ENCODE results near the gene SATB2.

Gene SATB2

DNA sequence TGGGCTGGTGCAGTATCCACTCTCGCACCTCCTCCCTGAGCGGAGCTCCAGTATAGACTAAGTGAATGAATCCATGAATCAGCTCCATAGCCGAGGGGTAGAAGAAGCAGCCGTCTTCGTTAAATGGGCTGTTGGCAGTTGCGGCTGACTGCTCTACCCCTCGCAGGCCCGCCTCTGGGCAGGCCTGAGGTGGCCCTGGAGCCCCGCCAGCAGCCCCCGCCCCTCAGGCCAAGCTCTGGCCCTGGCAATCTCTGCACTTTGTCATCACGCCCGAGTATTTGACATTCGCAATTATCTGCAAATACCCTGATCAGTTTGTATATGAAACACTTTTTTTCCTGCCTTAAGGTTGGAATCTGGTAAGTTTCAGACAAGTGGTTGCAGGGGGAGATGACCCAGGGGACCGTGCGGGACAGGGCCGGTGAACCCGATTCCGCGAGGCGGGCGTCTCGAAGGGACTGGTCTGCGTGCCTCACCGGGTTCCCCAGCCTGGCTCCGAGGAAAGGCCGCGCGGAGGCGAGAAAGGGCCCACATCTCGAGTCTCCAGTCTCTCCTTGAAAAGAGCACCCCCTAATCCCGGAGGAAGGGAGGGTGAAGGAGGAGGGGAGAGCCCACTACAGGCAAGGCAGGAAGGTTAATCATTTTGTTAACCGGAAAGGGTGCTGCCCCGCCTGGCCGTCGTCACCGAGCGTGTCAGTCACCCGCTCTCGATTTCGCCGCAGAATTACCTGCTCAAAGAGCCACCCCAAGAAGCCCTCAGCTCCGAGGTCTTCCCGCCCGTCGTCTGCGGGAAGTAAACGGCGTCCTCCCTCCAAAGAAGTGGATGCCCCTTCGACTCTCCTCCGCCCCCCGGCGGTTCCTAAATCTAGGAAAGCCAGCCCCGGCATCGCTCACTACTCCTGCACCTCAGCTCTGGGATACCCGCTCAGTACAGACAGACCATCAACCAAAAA, 11.1 kb upstream of the SATB2 start:
- no CpG with 5 or more reads among the region's 55 CpGs for WGBS (ENCODE audit: extremely low coverage, insufficient coverage, low lambda C conversion rate)
- H3K23ac ChIP-seq (ENCODE audit: low read length), result no peak overlapping the region
- peak; percentile 69 for DNase-seq

DNA sequence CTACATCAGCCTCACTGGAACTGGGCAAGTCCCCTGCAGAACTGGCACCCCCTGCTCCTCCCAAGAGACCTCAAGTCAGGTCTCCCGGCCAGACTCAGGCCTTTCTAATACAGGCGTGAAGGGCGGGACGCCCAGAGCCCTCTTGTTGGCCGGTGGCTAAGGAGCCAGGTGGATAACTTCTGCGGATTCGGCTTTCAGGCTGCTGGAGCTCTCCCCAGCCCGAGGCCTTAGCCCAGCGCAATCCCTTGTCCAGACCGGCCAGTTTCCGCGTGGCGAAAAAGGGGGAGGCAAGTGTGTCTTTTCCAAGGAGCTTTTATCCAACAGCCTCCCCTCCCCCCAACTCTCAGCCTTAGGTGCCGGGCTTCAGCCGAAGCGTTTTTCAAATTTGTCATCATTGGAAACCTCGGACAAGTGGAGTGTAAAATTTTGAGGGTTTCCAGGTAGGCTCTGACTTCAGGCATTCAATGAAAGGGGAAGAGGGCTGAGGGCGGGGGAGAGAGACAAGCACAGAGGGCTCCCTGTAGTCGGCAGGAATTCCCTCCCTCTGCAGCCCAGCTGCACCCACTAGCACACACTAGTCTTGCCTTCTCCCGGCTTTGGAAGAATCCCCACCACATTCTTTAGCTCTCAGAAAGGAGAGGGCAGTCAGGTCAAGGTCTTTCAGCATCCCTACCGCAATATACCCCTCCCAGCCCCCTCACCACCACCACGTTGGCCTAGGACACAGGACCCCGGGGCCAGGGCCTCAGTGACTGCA, 9.5 kb upstream of the SATB2 start:
- no peak overlapping the region for H3K9ac ChIP-seq (ENCODE audit: low read length)
- no peak overlapping the region for H4K8ac ChIP-seq (ENCODE audit: low read depth, low read length)
- H3K23ac ChIP-seq (ENCODE audit: low read length), result no peak overlapping the region
- no peaks in the 10 kb centered on the region for H3K36me3 ChIP-seq (ENCODE audit: control insufficient read depth, insufficient read depth, low read length)
- no peak overlapping the region for H4K5ac ChIP-seq (ENCODE audit: low read length)
- no peak overlapping the region for H3K4ac ChIP-seq (ENCODE audit: low read depth, low read length)
- no peak overlapping the region for H3K56ac ChIP-seq (ENCODE audit: low read length)
- no peak overlapping the region for H3K18ac ChIP-seq (ENCODE audit: low read length)
- H2BK15ac ChIP-seq (replicated peaks; ENCODE audit: low read depth), result no peak overlapping the region
- no peaks in the 10 kb centered on the region for H3K79me2 ChIP-seq (ENCODE audit: control insufficient read depth, insufficient read depth, low read length)
- H3K79me1 ChIP-seq (ENCODE audit: low read length), result no peaks in the 10 kb centered on the region
- H2AK5ac ChIP-seq (ENCODE audit: low read length), result no peak overlapping the region
- H3K4me2 ChIP-seq (ENCODE audit: low read length), result peak overlapping the region; percentile 18
- peaks cover 2% of the 10 kb centered on the region for H3K4me1 ChIP-seq (ENCODE audit: control insufficient read depth, low read depth, low read length)
- H3K4me3 ChIP-seq (ENCODE audit: low read length), result no peak overlapping the region
- DNase-seq, result peak; percentile 53
- no peak overlapping the region for H2BK5ac ChIP-seq (ENCODE audit: low read length)
- WGBS (ENCODE audit: extremely low coverage, insufficient coverage, low lambda C conversion rate), result no CpG with 5 or more reads among the region's 23 CpGs
- H3K27me3 ChIP-seq (ENCODE audit: insufficient read depth, low read length, poor library complexity), result peaks cover 82% of the 10 kb centered on the region
- no peak overlapping the region for H3K27ac ChIP-seq (ENCODE audit: low read depth, low read length)
- no peak overlapping the region for H2BK120ac ChIP-seq (ENCODE audit: low read depth, low read length)

More for the DNA sequence above, 11.1 kb upstream of the SATB2 start:
- H3K4me3 ChIP-seq (ENCODE audit: low read length), result peak overlapping the region; percentile 32
- H3K27me3 ChIP-seq (ENCODE audit: insufficient read depth, low read length, poor library complexity), result peaks cover 73% of the 10 kb centered on the region
- no peak overlapping the region for H4K5ac ChIP-seq (ENCODE audit: low read length)
- no peaks in the 10 kb centered on the region for H3K4me1 ChIP-seq (ENCODE audit: control insufficient read depth, low read depth, low read length)
- no peak overlapping the region for H3K18ac ChIP-seq (ENCODE audit: low read length)
- H3K36me3 ChIP-seq (ENCODE audit: control insufficient read depth, insufficient read depth, low read length), result no peaks in the 10 kb centered on the region
- peak overlapping the region; percentile 35 for H3K9ac ChIP-seq (ENCODE audit: low read length)
- no peak overlapping the region for H2BK15ac ChIP-seq (replicated peaks; ENCODE audit: low read depth)
- H2AK5ac ChIP-seq (ENCODE audit: low read length), result no peak overlapping the region
- no peaks in the 10 kb centered on the region for H3K79me2 ChIP-seq (ENCODE audit: control insufficient read depth, insufficient read depth, low read length)
- peak overlapping the region; percentile 51 for H3K4me2 ChIP-seq (ENCODE audit: low read length)
- H3K27ac ChIP-seq (ENCODE audit: low read depth, low read length), result no peak overlapping the region
- no peak overlapping the region for H2BK120ac ChIP-seq (ENCODE audit: low read depth, low read length)
- H3K56ac ChIP-seq (ENCODE audit: low read length), result peak overlapping the region; percentile 54
- H3K79me1 ChIP-seq (ENCODE audit: low read length), result no peaks in the 10 kb centered on the region
- no peak overlapping the region for H3K4ac ChIP-seq (ENCODE audit: low read depth, low read length)
- H2BK5ac ChIP-seq (ENCODE audit: low read length), result no peak overlapping the region
- no peak overlapping the region for H4K8ac ChIP-seq (ENCODE audit: low read depth, low read length)

DNA sequence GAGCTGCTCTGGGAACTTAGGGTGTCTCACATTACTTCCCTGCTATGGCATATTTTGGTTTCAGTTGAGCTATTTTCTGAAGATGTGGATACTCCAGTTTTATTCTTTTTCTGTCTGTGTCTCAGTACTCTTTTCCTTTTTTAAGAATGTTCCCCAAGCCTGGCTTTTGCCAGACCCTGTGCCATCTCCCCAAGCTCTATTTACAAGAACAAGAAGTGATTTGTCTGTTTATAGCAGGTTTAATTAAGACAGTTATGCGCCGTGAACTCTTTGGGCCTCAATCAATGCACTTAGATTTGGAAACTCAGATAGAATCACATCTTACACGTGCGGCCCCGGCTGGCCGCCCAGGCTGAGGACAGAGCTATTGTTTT, 8.9 kb upstream of the SATB2 start:
- Histone ChIP-seq H3K4me2 (ENCODE audit: low read length) (no peak overlapping the region), H3K9ac (ENCODE audit: low read length) (no peak overlapping the region), H3K23ac (ENCODE audit: low read length) (no peak overlapping the region), H3K4me1 (ENCODE audit: control insufficient read depth, low read depth, low read length) (peaks cover 2% of the 10 kb centered on the region), H2BK120ac (ENCODE audit: low read depth, low read length) (no peak overlapping the region), H3K4ac (ENCODE audit: low read depth, low read length) (no peak overlapping the region), H3K79me2 (ENCODE audit: control insufficient read depth, insufficient read depth, low read length) (no peaks in the 10 kb centered on the region), H3K79me1 (ENCODE audit: low read length) (no peaks in the 10 kb centered on the region), H3K18ac (ENCODE audit: low read length) (no peak overlapping the region), H3K27ac (ENCODE audit: low read depth, low read length) (no peak overlapping the region), H3K4me3 (ENCODE audit: low read length) (no peak overlapping the region), H3K56ac (ENCODE audit: low read length) (no peak overlapping the region), H4K8ac (ENCODE audit: low read depth, low read length) (no peak overlapping the region), H2BK5ac (ENCODE audit: low read length) (no peak overlapping the region), H3K36me3 (ENCODE audit: control insufficient read depth, insufficient read depth, low read length) (no peaks in the 10 kb centered on the region), H2AK5ac (ENCODE audit: low read length) (no peak overlapping the region), H2BK15ac (replicated peaks; ENCODE audit: low read depth) (no peak overlapping the region), H3K27me3 (ENCODE audit: insufficient read depth, low read length, poor library complexity) (peaks cover 84% of the 10 kb centered on the region), H4K5ac (ENCODE audit: low read length) (no peak overlapping the region)
- DNase-seq, result no peak
- WGBS (ENCODE audit: extremely low coverage, insufficient coverage, low lambda C conversion rate), result no CpG with 5 or more reads among the region's 6 CpGs

DNA sequence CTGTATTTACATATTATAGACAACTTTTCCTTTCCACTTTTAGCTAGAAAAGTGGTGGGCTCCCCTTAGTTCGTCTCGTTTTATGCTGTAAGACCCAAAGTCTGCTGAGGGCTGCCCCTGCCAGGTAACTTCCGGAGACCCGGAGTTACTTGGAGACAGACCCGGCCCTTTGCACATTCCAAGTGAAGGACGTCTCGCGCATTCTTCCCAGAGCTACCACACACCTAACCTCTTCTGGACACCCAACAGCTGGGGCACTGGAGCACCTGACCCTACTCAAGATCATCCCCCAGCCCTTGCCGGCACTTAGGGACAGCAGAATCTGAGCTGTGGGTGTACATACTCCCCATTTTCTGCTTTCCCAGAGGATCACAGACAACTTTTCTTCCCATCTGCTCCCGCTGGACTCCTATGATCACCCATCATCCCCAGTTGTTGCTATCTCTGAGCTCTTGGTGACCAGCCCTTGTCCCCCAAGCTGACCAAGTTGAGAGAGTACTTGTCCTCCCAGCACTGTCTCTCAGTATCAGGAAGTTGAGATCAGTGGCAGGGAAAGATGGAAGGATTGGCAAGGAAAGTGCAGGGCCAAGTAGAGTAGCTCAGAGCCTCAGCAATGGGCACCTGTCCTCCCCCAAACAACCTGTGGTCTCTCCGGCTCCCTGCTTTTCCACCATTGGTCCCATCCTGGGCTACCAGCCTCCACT, 8.4 kb upstream of the SATB2 start:
- Histone ChIP-seq H3K27me3 (ENCODE audit: insufficient read depth, low read length, poor library complexity) (peaks cover 87% of the 10 kb centered on the region), H4K8ac (ENCODE audit: low read depth, low read length) (no peak overlapping the region), H2BK15ac (replicated peaks; ENCODE audit: low read depth) (no peak overlapping the region), H3K4ac (ENCODE audit: low read depth, low read length) (no peak overlapping the region), H3K27ac (ENCODE audit: low read depth, low read length) (no peak overlapping the region), H3K4me3 (ENCODE audit: low read length) (no peak overlapping the region), H2BK5ac (ENCODE audit: low read length) (no peak overlapping the region), H3K23ac (ENCODE audit: low read length) (no peak overlapping the region), H3K56ac (ENCODE audit: low read length) (no peak overlapping the region), H3K79me1 (ENCODE audit: low read length) (no peaks in the 10 kb centered on the region), H3K79me2 (ENCODE audit: control insufficient read depth, insufficient read depth, low read length) (no peaks in the 10 kb centered on the region), H2AK5ac (ENCODE audit: low read length) (no peak overlapping the region), H2BK120ac (ENCODE audit: low read depth, low read length) (no peak overlapping the region), H4K5ac (ENCODE audit: low read length) (no peak overlapping the region), H3K18ac (ENCODE audit: low read length) (no peak overlapping the region), H3K36me3 (ENCODE audit: control insufficient read depth, insufficient read depth, low read length) (no peaks in the 10 kb centered on the region), H3K4me2 (ENCODE audit: low read length) (no peak overlapping the region), H3K4me1 (ENCODE audit: control insufficient read depth, low read depth, low read length) (peaks cover 2% of the 10 kb centered on the region), H3K9ac (ENCODE audit: low read length) (no peak overlapping the region)
- peak; percentile 51 for DNase-seq
- no CpG with 5 or more reads among the region's 11 CpGs for WGBS (ENCODE audit: extremely low coverage, insufficient coverage, low lambda C conversion rate)

DNA sequence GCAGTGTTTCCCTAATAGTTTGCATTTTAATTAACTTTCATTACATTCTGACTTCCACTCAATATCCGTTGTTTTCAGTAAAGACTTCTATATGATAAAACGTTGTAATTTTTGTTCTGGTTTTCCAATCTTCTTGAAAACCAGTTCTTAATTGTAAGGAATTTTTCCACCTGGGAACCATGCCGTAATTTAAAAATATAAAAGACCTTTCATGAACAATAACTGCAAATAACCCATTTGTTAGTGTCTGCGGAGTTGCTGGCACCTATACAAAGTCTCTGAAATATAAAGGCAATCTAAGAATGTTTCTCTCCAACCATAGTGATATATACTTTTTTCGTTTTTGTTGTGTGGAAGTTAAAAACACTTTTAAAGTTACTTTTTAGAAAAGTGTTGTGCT, 7.7 kb upstream of the SATB2 start:
- Histone ChIP-seq H3K27me3 (ENCODE audit: insufficient read depth, low read length, poor library complexity) (peaks cover 80% of the 10 kb centered on the region), H3K4me2 (ENCODE audit: low read length) (no peak overlapping the region), H3K4me3 (ENCODE audit: low read length) (no peak overlapping the region), H2BK15ac (replicated peaks; ENCODE audit: low read depth) (no peak overlapping the region), H3K79me1 (ENCODE audit: low read length) (no peaks in the 10 kb centered on the region), H4K5ac (ENCODE audit: low read length) (no peak overlapping the region), H3K23ac (ENCODE audit: low read length) (no peak overlapping the region), H3K79me2 (ENCODE audit: control insufficient read depth, insufficient read depth, low read length) (no peaks in the 10 kb centered on the region), H3K18ac (ENCODE audit: low read length) (no peak overlapping the region), H2AK5ac (ENCODE audit: low read length) (no peak overlapping the region), H3K4ac (ENCODE audit: low read depth, low read length) (no peak overlapping the region), H3K36me3 (ENCODE audit: control insufficient read depth, insufficient read depth, low read length) (no peaks in the 10 kb centered on the region), H2BK5ac (ENCODE audit: low read length) (no peak overlapping the region), H3K27ac (ENCODE audit: low read depth, low read length) (no peak overlapping the region), H4K8ac (ENCODE audit: low read depth, low read length) (no peak overlapping the region), H3K9ac (ENCODE audit: low read length) (no peak overlapping the region), H2BK120ac (ENCODE audit: low read depth, low read length) (no peak overlapping the region), H3K4me1 (ENCODE audit: control insufficient read depth, low read depth, low read length) (peaks cover 2% of the 10 kb centered on the region), H3K56ac (ENCODE audit: low read length) (no peak overlapping the region)
- DNase-seq, result no peak
- no CpG with 5 or more reads among the region's 5 CpGs for WGBS (ENCODE audit: extremely low coverage, insufficient coverage, low lambda C conversion rate)

Measured in mesendoderm (in vitro differentiated cells).